ENCODE measurements around the gene LAMA3.

The LAMA3 gene

GRCh38 chr18:23671564-23671963 is 17.7 kb upstream of the LAMA3 start:
- no CpG with 5 or more reads among the region's 1 CpG for WGBS, 2 donors (ENCODE audit: extremely low coverage in 2 of 2, insufficient read length in 2 of 2, insufficient replicate concordance in 1 of 2)
- H3K18ac ChIP-seq (ENCODE audit: low read length), result no peak overlapping the region
- no peak overlapping the region for H3K9ac ChIP-seq (ENCODE audit: low read depth, low read length, poor library complexity)
- no peak overlapping the region for H2BK5ac ChIP-seq (ENCODE audit: low read length)
- DNase-seq (ENCODE audit: low spot score), result no peak
- H2BK15ac ChIP-seq (ENCODE audit: low read length), result no peak overlapping the region
- peaks cover 0 to 10% (median 0%) of the 10 kb centered on the region in 3 experiments for H3K27me3 ChIP-seq (ENCODE audit: control insufficient read depth in 3 of 3, insufficient read depth in 3 of 3, low read depth in 1 of 3, low read length in 3 of 3)
- no peak overlapping the region for H3K4me3 ChIP-seq (ENCODE audit: low read length in 2 of 2)
- no peak overlapping the region for H3K4me2 ChIP-seq (ENCODE audit: insufficient read depth, low read length, poor library complexity, severe bottlenecking)
- H2AK5ac ChIP-seq (ENCODE audit: low read depth, low read length), result no peak overlapping the region
- no peak overlapping the region for H2BK12ac ChIP-seq (ENCODE audit: low read length)
- no peaks in the 10 kb centered on the region for H3K9me3 ChIP-seq (replicated peaks in 1 of 2; ENCODE audit: control insufficient read depth in 2 of 2, insufficient read depth in 1 of 2, low read depth in 1 of 2, low read length in 2 of 2)
- H3K14ac ChIP-seq (ENCODE audit: low read length), result no peak overlapping the region
- no peak overlapping the region for H3K4ac ChIP-seq (ENCODE audit: low read length)
- no peak overlapping the region for H3K23ac ChIP-seq (ENCODE audit: low read depth, low read length, poor library complexity)
- no peaks in the 10 kb centered on the region for H3K79me1 ChIP-seq (ENCODE audit: low read depth, low read length)
- H3K4me1 ChIP-seq (ENCODE audit: control insufficient read depth in 2 of 2, insufficient read depth in 1 of 2, low read depth in 1 of 2, low read length in 2 of 2), result no peaks in the 10 kb centered on the region
- no peak overlapping the region for H3K27ac ChIP-seq (replicated peaks; ENCODE audit: low read length)
- H3K36me3 ChIP-seq (replicated peaks in 1 of 2; ENCODE audit: control insufficient read depth in 2 of 2, insufficient read depth in 2 of 2, low read length in 2 of 2), result no peaks in the 10 kb centered on the region
- H2AFZ ChIP-seq (ENCODE audit: low read length), result no peak overlapping the region
- no peak overlapping the region for H4K8ac ChIP-seq (ENCODE audit: low read depth, low read length)
- H2BK120ac ChIP-seq (ENCODE audit: low read depth, low read length), result no peak overlapping the region
- no peak overlapping the region for H4K91ac ChIP-seq (ENCODE audit: low read depth, low read length, poor library complexity)

DNA sequence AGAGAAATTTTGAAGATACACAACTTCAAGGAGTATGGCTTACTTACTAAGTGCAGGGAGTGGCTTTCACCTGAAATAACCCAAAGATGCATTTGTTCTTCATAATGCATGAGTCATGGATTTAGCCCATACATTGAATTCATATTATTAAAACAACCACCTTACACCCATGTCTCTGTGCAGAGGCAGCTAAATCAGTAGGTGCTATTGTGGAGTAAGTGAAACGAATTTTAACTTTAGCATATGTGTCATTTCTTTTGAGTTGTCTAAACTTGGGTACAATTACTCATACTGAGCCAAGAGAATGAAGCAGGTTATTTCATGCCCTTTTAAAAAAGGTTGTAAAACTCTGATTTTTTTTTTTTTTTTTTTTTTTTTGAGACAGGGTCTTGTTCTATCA is 15.5 kb upstream of the LAMA3 start:
- WGBS, 2 donors (ENCODE audit: extremely low coverage in 2 of 2, insufficient read length in 2 of 2, insufficient replicate concordance in 1 of 2), result no CpG with 5 or more reads among the region's 1 CpG
- Histone ChIP-seq H3K36me3 (replicated peaks in 1 of 2; ENCODE audit: control insufficient read depth in 2 of 2, insufficient read depth in 2 of 2, low read length in 2 of 2) (no peaks in the 10 kb centered on the region), H3K9ac (ENCODE audit: low read depth, low read length, poor library complexity) (no peak overlapping the region), H2BK12ac (ENCODE audit: low read length) (no peak overlapping the region), H3K4ac (ENCODE audit: low read length) (no peak overlapping the region), H2BK120ac (ENCODE audit: low read depth, low read length) (no peak overlapping the region), H3K27ac (replicated peaks; ENCODE audit: low read length) (no peak overlapping the region), H3K4me1 (ENCODE audit: control insufficient read depth in 2 of 2, insufficient read depth in 1 of 2, low read depth in 1 of 2, low read length in 2 of 2) (no peaks in the 10 kb centered on the region), H3K79me1 (ENCODE audit: low read depth, low read length) (no peaks in the 10 kb centered on the region), H4K8ac (ENCODE audit: low read depth, low read length) (no peak overlapping the region), H2BK15ac (ENCODE audit: low read length) (no peak overlapping the region), H2BK5ac (ENCODE audit: low read length) (no peak overlapping the region), H3K9me3 (replicated peaks in 1 of 2; ENCODE audit: control insufficient read depth in 2 of 2, insufficient read depth in 1 of 2, low read depth in 1 of 2, low read length in 2 of 2) (no peaks in the 10 kb centered on the region), H3K23ac (ENCODE audit: low read depth, low read length, poor library complexity) (no peak overlapping the region), H3K4me3 (ENCODE audit: low read length in 2 of 2) (no peak overlapping the region), H3K27me3 (ENCODE audit: control insufficient read depth in 3 of 3, insufficient read depth in 3 of 3, low read depth in 1 of 3, low read length in 3 of 3) (peaks cover 0 to 6% (median 0%) of the 10 kb centered on the region in 3 experiments), H3K18ac (ENCODE audit: low read length) (no peak overlapping the region), H3K4me2 (ENCODE audit: insufficient read depth, low read length, poor library complexity, severe bottlenecking) (no peak overlapping the region), H2AFZ (ENCODE audit: low read length) (no peak overlapping the region), H2AK5ac (ENCODE audit: low read depth, low read length) (no peak overlapping the region), H3K14ac (ENCODE audit: low read length) (no peak overlapping the region), H4K91ac (ENCODE audit: low read depth, low read length, poor library complexity) (no peak overlapping the region)
- no peak for DNase-seq (ENCODE audit: low spot score)

GRCh38 chr18:23675236-23675635 is 14.0 kb upstream of the LAMA3 start:
- H3K4me3 ChIP-seq (ENCODE audit: low read length in 2 of 2), result no peak overlapping the region
- H3K4me2 ChIP-seq (ENCODE audit: insufficient read depth, low read length, poor library complexity, severe bottlenecking), result no peak overlapping the region
- H2BK12ac ChIP-seq (ENCODE audit: low read length), result no peak overlapping the region
- H3K4ac ChIP-seq (ENCODE audit: low read length), result no peak overlapping the region
- H3K36me3 ChIP-seq (replicated peaks in 1 of 2; ENCODE audit: control insufficient read depth in 2 of 2, insufficient read depth in 2 of 2, low read length in 2 of 2), result no peaks in the 10 kb centered on the region
- no peak overlapping the region for H3K18ac ChIP-seq (ENCODE audit: low read length)
- H4K91ac ChIP-seq (ENCODE audit: low read depth, low read length, poor library complexity), result no peak overlapping the region
- H3K27ac ChIP-seq (replicated peaks; ENCODE audit: low read length), result no peak overlapping the region
- no peak overlapping the region for H2AK5ac ChIP-seq (ENCODE audit: low read depth, low read length)
- no peaks in the 10 kb centered on the region for H3K4me1 ChIP-seq (ENCODE audit: control insufficient read depth in 2 of 2, insufficient read depth in 1 of 2, low read depth in 1 of 2, low read length in 2 of 2)
- no peaks in the 10 kb centered on the region for H3K9me3 ChIP-seq (replicated peaks in 1 of 2; ENCODE audit: control insufficient read depth in 2 of 2, insufficient read depth in 1 of 2, low read depth in 1 of 2, low read length in 2 of 2)
- no peak overlapping the region for H2BK15ac ChIP-seq (ENCODE audit: low read length)
- no peaks in the 10 kb centered on the region for H3K79me1 ChIP-seq (ENCODE audit: low read depth, low read length)
- H2BK120ac ChIP-seq (ENCODE audit: low read depth, low read length), result no peak overlapping the region
- H2BK5ac ChIP-seq (ENCODE audit: low read length), result no peak overlapping the region
- no peak for DNase-seq (ENCODE audit: low spot score)
- no peaks in the 10 kb centered on the region for H3K27me3 ChIP-seq (ENCODE audit: control insufficient read depth in 3 of 3, insufficient read depth in 3 of 3, low read depth in 1 of 3, low read length in 3 of 3)
- H3K23ac ChIP-seq (ENCODE audit: low read depth, low read length, poor library complexity), result no peak overlapping the region
- no peak overlapping the region for H3K14ac ChIP-seq (ENCODE audit: low read length)
- H2AFZ ChIP-seq (ENCODE audit: low read length), result no peak overlapping the region
- no peak overlapping the region for H4K8ac ChIP-seq (ENCODE audit: low read depth, low read length)
- no peak overlapping the region for H3K9ac ChIP-seq (ENCODE audit: low read depth, low read length, poor library complexity)

DNA sequence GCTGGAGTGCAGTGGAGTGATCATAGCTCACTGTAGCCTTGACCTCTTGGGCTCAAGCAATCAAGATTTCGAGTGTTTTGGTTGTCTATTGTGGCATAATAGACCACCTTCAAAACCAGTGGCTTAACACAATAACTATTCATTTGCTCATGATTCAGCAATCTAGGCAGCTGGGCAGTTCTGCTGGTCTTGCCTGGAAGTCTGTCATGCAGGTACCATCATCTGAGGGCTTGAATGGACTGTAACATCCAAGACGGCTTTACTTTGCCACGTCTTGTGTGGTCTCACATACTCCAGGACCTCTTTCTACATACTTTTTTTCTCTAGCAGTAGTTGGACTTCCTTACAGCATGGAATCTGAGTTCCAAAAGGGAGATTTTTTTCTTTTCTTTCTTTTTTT is 13.4 kb upstream of the LAMA3 start:
- no peak overlapping the region for H3K4me2 ChIP-seq (ENCODE audit: insufficient read depth, low read length, poor library complexity, severe bottlenecking)

More for the DNA sequence above, 13.4 kb upstream of the LAMA3 start:
- Histone ChIP-seq H3K18ac (ENCODE audit: low read length) (no peak overlapping the region), H3K9ac (ENCODE audit: low read depth, low read length, poor library complexity) (no peak overlapping the region), H4K91ac (ENCODE audit: low read depth, low read length, poor library complexity) (no peak overlapping the region), H2AK5ac (ENCODE audit: low read depth, low read length) (no peak overlapping the region), H2BK5ac (ENCODE audit: low read length) (no peak overlapping the region), H4K8ac (ENCODE audit: low read depth, low read length) (no peak overlapping the region), H3K4me1 (ENCODE audit: control insufficient read depth in 2 of 2, insufficient read depth in 1 of 2, low read depth in 1 of 2, low read length in 2 of 2) (no peaks in the 10 kb centered on the region), H3K36me3 (replicated peaks in 1 of 2; ENCODE audit: control insufficient read depth in 2 of 2, insufficient read depth in 2 of 2, low read length in 2 of 2) (no peaks in the 10 kb centered on the region), H3K79me1 (ENCODE audit: low read depth, low read length) (no peaks in the 10 kb centered on the region), H3K4me3 (ENCODE audit: low read length in 2 of 2) (no peak overlapping the region), H3K4ac (ENCODE audit: low read length) (no peak overlapping the region), H3K23ac (ENCODE audit: low read depth, low read length, poor library complexity) (no peak overlapping the region), H2BK12ac (ENCODE audit: low read length) (no peak overlapping the region), H2BK15ac (ENCODE audit: low read length) (no peak overlapping the region), H2BK120ac (ENCODE audit: low read depth, low read length) (no peak overlapping the region), H3K9me3 (replicated peaks in 1 of 2; ENCODE audit: control insufficient read depth in 2 of 2, insufficient read depth in 1 of 2, low read depth in 1 of 2, low read length in 2 of 2) (no peaks in the 10 kb centered on the region), H3K27me3 (ENCODE audit: control insufficient read depth in 3 of 3, insufficient read depth in 3 of 3, low read depth in 1 of 3, low read length in 3 of 3) (no peaks in the 10 kb centered on the region), H3K14ac (ENCODE audit: low read length) (no peak overlapping the region), H3K27ac (replicated peaks; ENCODE audit: low read length) (no peak overlapping the region), H2AFZ (ENCODE audit: low read length) (no peak overlapping the region)
- no CpG with 5 or more reads among the region's 3 CpGs for WGBS, 2 donors (ENCODE audit: extremely low coverage in 2 of 2, insufficient read length in 2 of 2, insufficient replicate concordance in 1 of 2)
- DNase-seq (ENCODE audit: low spot score), result no peak

Data from neuronal stem cell (in vitro differentiated cells).